NCI-H2081 (cell line): ENCODE data around the gene LRRC43.
A peak's percentile ranks its signal among the peaks of the same experiment; 100 is the strongest.

Experiments
- DNase-seq, 2 experiments: peaks; one replicate each; lab custom pipeline; 2025; lab: John Stamatoyannopoulos, UW

Gene LRRC43, protein sequence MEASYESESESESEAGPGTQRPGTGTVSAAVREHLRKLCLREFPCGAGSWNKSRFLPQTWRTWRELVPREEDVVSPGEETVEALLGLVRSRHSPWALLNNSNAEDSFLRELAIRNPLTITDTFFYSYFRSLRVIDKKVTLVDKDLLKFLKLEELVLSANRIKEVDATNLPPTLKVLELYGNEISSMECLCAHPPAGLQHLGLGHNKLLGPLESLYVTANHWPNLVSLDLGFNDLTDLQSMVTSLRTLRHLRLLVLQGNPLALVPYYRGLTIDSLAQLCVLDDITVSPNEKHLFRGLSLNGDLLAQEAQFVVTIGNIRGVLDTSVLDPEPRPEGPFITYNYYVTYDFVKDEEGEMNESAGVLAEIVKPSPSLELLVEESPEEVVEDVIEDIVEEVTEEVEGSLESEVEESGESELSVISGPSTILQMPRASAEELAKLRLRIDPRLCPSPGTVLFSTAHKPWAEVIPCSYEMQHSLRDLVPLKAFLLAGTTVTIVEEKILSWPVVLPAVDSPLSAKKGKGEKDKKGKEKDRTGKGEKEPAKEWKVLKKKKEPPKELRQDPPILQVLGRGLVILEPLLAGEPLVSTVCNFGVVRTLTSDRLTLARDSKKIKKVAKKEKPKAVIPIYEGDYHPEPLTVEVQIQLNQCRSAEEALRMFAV

DNA sequence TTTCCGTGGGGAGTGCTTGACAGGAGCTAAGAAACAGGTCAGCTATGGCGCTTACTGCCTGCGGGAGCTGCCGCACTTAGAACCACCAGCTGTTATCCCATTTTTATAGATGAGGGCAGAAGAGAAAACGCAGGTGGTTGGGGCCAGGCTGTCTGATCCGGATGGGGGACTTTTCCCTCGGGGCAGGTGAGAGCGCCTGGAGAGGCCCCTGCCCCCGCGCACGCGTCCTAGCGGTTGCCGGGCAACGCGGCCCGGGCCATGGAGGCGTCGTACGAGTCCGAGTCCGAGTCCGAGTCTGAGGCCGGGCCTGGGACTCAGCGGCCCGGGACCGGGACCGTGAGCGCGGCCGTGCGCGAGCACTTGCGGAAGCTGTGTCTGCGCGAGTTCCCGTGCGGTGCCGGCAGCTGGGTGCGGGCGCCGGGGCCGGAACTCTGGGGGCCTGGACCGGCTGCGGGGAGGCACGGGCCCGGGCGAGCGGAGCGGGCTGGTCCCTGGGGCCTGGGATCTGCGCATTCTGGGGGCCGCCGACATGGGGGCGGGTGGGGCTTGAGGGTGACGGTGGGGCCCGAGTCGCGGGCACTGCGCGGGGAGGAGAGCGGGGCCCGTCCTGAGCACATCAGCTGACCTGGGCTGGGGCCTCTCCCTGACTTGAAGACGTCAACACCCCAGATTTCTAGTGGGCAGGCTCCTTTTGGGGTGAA is at the start of gene LRRC43:
Gene LRRC43, plus strand, starts transcription at position 237 of the 701 bp plus-strand sequence. Its CDS starts 22 bp downstream, at position 259.
- peak in 1 of 2 experiments; percentile 60 for DNase-seq

GRCh38 chr12:122133192-122133950 is 49.6 kb upstream of the LRRC43 start:
- no peak for DNase-seq

DNA sequence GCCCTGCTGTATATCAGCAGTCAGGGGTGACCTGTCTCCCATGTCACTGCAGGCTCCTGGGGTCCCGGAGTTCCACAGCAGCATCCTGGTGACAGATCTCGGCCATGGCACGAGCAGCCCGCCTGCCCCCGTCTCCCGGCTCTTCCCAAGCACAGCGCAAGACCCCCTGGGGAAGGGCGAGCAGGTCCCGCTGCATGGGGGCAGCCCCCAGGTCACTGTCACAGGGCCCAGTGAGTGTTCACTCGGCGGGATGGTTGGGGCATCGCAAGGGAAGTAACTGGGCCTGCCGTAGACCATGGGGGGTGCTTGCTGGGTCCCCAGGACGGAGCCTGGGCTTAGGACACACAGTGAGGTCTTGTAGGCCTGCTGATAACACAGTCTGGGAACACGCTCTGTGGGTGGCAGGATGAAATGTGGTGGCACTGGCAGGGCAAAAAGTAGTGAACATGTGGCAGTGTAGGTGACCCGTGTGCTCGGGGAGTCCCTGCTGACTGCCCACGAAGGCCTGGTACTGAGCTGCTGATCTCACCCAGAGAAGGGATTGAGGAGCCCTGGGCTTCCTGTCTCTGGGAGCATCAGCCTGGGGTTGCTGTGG is 47.4 kb upstream of the LRRC43 start:
- DNase-seq: no peak

DNA sequence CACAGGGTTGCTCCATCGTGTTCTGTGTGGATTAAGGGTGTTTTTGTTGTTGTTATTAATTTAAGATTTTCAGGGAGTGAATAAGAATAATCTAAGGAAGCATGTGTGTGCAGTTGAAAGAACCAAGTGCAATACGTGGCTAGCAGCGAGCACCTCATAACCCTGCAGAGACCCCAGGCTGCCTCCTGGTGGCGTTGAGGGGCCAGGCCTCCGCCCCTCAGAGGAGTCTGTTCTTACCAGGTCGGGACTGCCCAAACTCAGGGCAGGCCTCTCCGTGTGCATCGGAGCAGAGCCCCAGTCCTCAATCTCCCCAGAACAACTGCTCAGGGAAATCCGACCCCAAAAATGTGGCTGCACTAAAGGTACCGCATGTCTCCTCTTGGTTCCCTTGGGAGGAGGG is 45.7 kb upstream of the LRRC43 start:
- no peak for DNase-seq

- DNase-seq: peak in 1 of 2 experiments; percentile 26
These were observed 45.2 kb upstream of the LRRC43 start for GRCh38 chr12:122137681-122138080.

GRCh38 chr12:122138181-122138580 is 44.7 kb upstream of the LRRC43 start:
- DNase-seq: no peak

DNA sequence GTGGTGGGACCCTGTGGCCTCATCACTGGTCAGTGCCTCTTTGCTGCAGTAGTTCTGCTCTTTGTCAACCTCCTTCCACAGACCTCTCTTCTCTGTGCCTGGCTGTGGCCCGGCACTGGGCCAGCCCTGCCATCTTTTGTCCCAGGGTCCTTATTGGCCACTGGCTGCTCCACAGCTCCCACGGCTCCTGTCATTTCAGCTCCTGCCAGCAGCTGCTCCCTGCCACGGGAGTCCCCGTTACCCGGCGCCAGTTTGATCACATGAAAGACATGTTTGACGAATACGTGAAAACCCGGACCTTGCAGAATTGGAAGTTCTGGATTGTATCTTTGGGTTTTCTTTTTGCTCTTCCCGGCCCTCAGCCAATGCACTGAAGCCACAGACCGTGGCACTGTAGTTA is 44.3 kb upstream of the LRRC43 start:
- DNase-seq: no peak

DNA sequence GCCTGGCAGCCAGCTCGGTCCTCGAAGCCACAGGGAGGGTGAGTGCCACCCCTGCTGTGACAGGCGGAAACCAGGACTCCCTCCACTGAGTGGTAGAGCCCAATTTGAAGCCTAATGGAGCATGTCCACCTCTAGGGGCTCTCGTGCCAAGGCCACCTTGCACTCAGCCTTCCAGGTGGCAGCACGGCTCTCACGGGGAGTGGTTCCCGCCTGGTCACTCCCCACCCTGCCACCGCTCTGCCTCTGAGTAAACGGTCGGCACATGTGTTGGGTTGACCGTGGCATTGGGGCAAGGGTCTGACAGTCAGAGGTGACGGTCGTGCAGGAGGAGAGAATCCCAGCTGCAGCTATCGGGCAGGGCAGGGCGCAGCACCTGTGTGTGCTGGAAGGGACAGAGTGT is 43.7 kb upstream of the LRRC43 start:
- DNase-seq: no peak

DNA sequence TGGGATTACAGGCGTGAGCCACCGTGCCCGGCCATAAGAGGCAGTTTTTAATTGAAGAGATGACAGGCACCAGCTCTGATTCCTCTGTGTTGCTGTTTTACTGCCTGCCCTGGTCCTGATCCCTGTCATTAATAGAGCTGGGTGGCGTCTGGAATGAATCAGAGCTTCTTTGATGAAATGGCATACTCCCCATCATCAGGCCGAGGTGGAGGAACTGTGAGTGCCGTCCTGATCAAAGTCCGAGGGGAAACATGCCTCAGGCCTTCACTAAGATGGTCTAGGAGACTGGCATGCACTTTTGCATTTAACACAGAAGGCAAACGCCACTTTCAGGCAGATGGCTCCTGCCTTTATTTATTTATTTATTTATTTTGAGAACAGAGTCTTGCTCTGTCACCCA is 43.0 kb upstream of the LRRC43 start:
- DNase-seq: no peak

GRCh38 chr12:122140467-122141257 is 42.3 kb upstream of the LRRC43 start:
- no peak for DNase-seq

DNA sequence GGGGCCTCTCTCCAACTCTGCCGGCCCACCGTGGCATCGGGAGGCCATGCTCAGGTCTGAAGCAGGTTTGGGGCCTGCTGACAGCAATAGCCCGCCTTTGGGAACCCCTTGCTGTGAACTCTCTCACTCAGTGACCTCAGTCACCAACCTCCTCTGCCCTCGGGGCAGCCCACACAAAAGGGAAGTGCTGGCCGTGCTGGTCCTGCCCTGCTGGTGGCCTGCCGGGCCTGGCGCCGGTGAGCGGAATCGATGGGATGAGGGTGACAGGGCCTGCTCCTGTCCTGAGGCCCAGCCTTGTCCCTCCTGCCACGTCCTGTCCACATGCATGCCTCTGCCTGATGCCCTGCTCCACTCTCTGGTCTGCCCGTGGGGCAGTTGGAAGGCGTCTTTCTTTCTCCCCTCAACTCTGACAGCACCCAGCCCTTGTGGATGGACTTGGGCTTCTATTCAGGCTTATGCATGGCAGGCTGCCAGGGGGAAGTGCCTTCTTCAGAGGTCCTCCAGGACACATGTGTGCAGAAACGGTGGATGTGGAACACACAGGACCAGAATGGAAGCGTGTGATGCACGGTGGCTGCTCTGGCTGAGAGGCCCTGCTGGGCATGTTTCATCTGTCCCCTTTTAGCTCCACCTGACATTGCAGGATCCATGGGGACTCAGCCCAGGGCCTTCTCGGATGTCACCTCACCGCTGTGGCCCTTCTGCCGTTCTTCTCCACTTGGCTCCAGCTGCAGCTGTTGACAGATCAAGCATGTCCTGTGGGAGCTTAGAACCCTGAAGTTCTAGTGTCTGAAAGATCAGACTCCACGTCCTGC is 40.8 kb upstream of the LRRC43 start:
- no peak for DNase-seq

GRCh38 chr12:122142857-122143256 is 40.1 kb upstream of the LRRC43 start:
- DNase-seq: no peak

DNA sequence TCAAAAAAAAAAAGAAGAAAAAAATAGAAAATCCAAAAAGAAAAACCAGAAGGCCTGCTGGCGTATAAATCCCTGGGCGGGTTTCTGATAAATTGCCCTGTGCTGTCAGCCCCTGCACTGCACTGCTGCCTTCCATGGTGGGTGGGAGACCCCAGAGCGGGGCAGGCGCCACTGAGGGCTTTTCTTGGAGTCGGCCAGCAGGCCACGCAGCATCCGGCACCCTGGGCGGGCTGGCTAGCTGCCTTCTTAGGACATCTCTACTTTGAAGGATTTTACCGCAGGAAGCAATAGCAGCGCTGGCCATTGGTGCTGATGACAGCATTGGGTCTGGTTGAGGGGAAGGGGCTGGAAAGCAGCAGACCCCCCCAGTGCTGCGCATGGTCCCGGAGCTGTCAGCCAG is 38.0 kb upstream of the LRRC43 start:
- DNase-seq: no peak

DNA sequence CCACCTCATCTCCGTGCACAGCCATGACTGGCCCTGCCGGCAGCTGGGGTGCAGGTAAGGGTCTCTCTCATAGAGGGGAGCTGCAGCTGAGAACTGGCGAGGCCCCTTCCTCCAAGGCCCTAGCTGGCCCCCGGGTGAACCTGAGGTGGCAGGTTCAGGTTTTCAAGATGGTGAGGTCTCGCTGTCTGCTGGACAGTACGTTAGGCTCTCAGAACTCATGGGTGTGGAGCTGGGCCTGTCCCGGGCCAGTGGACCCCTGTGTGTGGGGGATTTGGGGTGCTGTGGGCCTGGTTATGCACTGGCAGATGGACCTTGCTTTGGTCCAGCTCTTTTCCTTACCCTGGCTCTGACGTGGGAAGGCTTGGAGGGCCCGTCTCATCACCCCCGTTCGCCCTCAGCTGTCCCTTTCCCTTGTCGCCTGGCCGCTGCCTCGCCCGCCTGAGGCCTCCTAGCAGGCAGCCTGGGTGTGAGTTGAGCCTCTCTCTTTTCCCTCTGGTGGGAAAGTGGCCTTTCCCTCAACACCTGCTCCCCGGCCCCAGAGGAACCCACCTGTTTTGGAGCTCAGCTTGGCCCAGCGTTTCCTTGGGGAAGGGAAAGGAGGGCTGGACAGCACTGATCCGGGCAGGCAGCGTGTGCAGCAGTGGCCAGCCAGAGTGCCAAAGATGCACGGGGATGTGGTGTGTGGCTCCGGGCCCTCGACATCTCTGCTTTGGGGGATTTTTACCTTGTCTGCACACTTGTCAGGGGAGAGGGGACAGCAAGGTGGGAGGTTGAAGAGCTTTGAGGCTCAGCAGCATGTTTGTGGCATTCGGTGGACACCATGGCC is 37.2 kb upstream of the LRRC43 start:
- no peak for DNase-seq

DNA sequence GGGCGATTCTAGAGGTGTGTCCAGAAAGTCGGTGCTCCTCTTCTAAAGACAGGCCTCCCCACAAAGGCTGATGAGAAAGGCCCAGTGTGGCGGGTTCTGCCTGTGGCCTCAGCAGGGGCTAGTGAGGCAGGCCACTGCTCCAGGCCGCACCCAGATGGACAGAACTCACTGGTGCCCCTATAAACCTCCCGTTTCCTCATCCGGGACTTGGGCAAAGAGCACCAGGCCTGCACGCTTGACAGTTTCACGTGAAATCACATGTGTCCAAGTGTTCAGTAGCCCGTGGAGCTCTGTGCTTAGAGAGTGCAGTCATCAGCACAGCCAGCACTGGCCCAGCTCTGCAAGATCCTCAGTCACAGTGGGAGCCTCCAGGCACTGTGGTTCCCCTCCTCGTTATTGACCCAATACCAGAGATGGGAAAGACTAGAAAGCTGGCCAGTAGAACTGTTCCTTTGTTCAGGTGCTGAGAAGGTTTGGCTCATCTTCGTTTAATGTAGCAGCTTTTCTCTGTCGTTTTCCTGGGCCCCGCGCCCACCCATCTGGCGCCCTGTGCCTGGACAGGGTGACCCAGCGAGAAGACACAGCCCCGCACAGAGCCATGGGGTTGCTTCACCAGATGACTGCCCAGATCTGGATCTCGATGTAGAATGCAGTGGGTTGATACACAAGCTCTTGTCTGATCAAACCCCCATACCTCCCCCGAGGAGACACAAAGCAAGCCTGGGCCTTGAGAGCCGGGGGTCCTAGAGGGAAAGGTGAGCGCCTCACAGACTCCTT is 35.2 kb upstream of the LRRC43 start:
- no peak for DNase-seq

DNA sequence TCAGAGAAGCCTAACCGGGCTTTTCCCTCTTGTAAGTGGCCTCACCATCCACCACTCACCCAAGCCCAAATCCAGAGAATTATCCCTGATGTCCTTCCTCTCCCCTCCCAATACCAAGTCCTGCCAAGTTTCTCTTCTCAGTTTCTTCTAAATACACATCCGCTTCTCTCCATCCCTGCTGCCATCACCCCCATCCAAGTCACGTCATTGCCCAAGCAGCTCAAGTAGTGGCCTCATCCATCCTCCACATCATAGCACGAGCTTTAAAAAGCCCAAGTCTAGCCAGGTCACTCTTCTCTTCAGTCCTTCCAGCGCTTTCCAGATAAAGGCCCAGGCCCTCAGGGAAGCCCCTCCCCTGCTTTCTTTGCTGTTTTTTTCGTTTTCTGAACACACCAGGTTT is 34.3 kb upstream of the LRRC43 start:
- DNase-seq: no peak

GRCh38 chr12:122150127-122150681 is 32.7 kb upstream of the LRRC43 start:
- no peak for DNase-seq

GRCh38 chr12:122152754-122153153 is 30.2 kb upstream of the LRRC43 start:
- DNase-seq: no peak
